ENCODE measurements around the gene ADD1. TPM values are rescaled to one million over a fixed set of nuclear protein-coding genes. Genes with fewer than 3 reads are reported as not detected.

Gene ADD1
- total and polyA plus RNA-seq, 4 donors: 62.2 to 142 (median 83.4) TPM

DNA sequence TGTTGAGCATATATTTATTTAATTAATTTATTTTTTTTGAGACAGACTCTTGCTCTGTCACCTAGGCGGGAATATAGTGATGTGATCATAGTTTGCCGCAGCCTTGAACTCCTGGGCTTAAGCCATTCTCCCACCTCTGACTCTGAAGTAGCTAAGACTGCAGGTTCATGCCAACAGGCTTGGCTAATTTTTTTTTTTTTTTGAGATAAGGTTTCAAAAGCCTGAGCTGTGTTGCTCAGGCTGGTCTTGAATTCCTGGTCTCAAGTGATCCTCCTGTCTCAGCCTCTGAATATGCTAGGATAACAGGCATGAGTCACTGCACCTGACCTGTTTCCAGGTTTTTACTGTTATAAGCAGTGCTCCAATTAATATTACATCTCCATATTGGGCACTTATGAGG lies 4.8 kb downstream of the ADD1 start:
- TF ChIP-seq RXRA (IDR thresholded peaks at IDR 0.05) (no peak), GABPA (IDR thresholded peaks at IDR 0.05 in 1 of 2, conservative IDR thresholded peaks at IDR 0.05 in 1 of 2) (no peak), HNF4G (IDR thresholded peaks at IDR 0.05) (no peak)
- Histone ChIP-seq H3K27me3 (ENCODE audit: control insufficient read depth in 4 of 4, insufficient read depth in 4 of 4, low read length in 3 of 4) (no peaks in the 10 kb centered on the region), H3K9me3 (ENCODE audit: control insufficient read depth in 4 of 4, low read length in 3 of 4) (no peaks in the 10 kb centered on the region), H3K36me3 (ENCODE audit: control insufficient read depth in 4 of 4, insufficient read depth in 3 of 4, low read depth in 1 of 4, low read length in 3 of 4) (no peaks in the 10 kb centered on the region), H3K4me3 (ENCODE audit: low read depth in 1 of 3, low read length in 3 of 3) (no peak overlapping the region), H3K4me1 (ENCODE audit: control insufficient read depth in 4 of 4, insufficient read depth in 4 of 4, low read length in 3 of 4) (peaks cover 2 to 35% (median 19%) of the 10 kb centered on the region in 4 donors), H3K9ac (ENCODE audit: low read depth in 1 of 2, low read length in 2 of 2) (no peak overlapping the region), H3K27ac (ENCODE audit: low read depth in 1 of 2, low read length in 2 of 2) (peak overlapping the region in 1 of 2 donors; percentile 9)
- WGBS: 80% methylated on average over 2 of the region's 2 CpGs
- DNase-seq (ENCODE audit: low spot score): no peak

DNA sequence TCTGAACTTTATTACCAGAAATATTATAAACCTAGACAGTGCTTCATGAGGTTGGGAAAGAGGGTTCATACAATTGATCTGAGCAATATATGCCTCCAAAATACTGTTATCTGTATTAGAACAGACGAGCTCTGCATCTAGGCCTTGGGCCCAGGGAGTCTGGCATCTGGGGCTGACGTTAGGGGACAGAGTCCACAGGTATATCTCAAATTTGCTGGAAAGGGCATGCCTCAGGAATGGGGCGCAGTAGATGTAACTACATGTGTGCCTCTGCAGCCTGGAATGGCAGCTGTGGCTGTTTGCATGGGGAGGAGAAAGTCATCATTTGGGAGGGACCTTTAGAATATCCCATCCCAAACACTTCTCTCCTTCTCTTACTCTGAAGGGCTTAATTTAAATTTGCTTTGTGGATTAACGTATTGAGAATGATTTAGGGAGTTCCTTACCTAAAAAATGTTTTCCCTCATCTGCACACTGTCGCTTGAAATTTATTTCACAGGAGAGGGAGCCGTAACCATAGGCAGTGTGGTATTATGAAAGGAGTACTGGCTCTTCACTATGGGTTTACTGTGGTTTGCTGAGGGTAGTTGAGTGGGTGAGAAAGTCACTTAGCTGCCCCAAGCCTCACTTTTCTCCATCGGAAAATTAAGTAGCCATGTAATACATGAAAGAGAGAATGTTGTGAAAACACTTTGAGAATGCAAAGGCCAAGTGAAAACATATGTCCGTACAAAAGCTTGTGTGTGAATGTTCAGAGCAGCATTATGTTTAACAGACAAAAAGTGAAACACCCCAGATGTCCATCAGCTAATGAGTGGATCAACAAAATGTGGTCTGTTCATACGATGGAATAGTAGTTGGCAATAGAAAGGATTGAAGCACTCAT lies 5.9 kb downstream of the ADD1 start:
- peak overlapping the region in 1 of 2 donors; percentile 6 for H3K27ac ChIP-seq (ENCODE audit: low read depth in 1 of 2, low read length in 2 of 2)
- 62% methylated on average over 9 of the region's 9 CpGs for WGBS

More for the DNA sequence above, 5.9 kb downstream of the ADD1 start:
- H3K4me3 ChIP-seq (ENCODE audit: low read depth in 1 of 3, low read length in 3 of 3): no peak overlapping the region
- no peaks in the 10 kb centered on the region for H3K9me3 ChIP-seq (ENCODE audit: control insufficient read depth in 4 of 4, low read length in 3 of 4)
- H3K36me3 ChIP-seq (ENCODE audit: control insufficient read depth in 4 of 4, insufficient read depth in 3 of 4, low read depth in 1 of 4, low read length in 3 of 4): peaks cover 0 to 6% (median 2%) of the 10 kb centered on the region in 4 donors
- no peak for DNase-seq (ENCODE audit: low spot score)
- peaks cover 2 to 35% (median 18%) of the 10 kb centered on the region in 4 donors for H3K4me1 ChIP-seq (ENCODE audit: control insufficient read depth in 4 of 4, insufficient read depth in 4 of 4, low read length in 3 of 4)
- H3K27me3 ChIP-seq (ENCODE audit: control insufficient read depth in 4 of 4, insufficient read depth in 4 of 4, low read length in 3 of 4): no peaks in the 10 kb centered on the region
- no peak overlapping the region for H3K9ac ChIP-seq (ENCODE audit: low read depth in 1 of 2, low read length in 2 of 2)
- peak; percentile 45 for TF ChIP-seq HNF4G (IDR thresholded peaks at IDR 0.05)
- peak; percentile 42 for TF ChIP-seq SP1 (IDR thresholded peaks at IDR 0.05)
- no peak for TF ChIP-seq YY1 (IDR thresholded peaks at IDR 0.05)
- peak; percentile 28 to 31 for TF ChIP-seq RXRA (IDR thresholded peaks at IDR 0.05)
- no peak for TF ChIP-seq EGR1 (IDR thresholded peaks at IDR 0.05; ENCODE audit: low read depth in 2 of 2)
- peak; percentile 77 to 78 for TF ChIP-seq HNF4A (conservative IDR thresholded peaks at IDR 0.05)
- TF ChIP-seq, protein P1, sequence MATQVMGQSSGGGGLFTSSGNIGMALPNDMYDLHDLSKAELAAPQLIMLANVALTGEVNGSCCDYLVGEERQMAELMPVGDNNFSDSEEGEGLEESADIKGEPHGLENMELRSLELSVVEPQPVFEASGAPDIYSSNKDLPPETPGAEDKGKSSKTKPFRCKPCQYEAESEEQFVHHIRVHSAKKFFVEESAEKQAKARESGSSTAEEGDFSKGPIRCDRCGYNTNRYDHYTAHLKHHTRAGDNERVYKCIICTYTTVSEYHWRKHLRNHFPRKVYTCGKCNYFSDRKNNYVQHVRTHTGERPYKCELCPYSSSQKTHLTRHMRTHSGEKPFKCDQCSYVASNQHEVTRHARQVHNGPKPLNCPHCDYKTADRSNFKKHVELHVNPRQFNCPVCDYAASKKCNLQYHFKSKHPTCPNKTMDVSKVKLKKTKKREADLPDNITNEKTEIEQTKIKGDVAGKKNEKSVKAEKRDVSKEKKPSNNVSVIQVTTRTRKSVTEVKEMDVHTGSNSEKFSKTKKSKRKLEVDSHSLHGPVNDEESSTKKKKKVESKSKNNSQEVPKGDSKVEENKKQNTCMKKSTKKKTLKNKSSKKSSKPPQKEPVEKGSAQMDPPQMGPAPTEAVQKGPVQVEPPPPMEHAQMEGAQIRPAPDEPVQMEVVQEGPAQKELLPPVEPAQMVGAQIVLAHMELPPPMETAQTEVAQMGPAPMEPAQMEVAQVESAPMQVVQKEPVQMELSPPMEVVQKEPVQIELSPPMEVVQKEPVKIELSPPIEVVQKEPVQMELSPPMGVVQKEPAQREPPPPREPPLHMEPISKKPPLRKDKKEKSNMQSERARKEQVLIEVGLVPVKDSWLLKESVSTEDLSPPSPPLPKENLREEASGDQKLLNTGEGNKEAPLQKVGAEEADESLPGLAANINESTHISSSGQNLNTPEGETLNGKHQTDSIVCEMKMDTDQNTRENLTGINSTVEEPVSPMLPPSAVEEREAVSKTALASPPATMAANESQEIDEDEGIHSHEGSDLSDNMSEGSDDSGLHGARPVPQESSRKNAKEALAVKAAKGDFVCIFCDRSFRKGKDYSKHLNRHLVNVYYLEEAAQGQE (IDR thresholded peaks at IDR 0.05): no peak
- no peak for TF ChIP-seq GABPA (IDR thresholded peaks at IDR 0.05 in 1 of 2, conservative IDR thresholded peaks at IDR 0.05 in 1 of 2)
- TF ChIP-seq FOXA2 (IDR thresholded peaks at IDR 0.05): no peak
- TF ChIP-seq RAD21 (IDR thresholded peaks at IDR 0.05): peak in 1 of 2 donors; percentile 25
- no peak for TF ChIP-seq NR2F2 (IDR thresholded peaks at IDR 0.05)
- TF ChIP-seq, protein P2, sequence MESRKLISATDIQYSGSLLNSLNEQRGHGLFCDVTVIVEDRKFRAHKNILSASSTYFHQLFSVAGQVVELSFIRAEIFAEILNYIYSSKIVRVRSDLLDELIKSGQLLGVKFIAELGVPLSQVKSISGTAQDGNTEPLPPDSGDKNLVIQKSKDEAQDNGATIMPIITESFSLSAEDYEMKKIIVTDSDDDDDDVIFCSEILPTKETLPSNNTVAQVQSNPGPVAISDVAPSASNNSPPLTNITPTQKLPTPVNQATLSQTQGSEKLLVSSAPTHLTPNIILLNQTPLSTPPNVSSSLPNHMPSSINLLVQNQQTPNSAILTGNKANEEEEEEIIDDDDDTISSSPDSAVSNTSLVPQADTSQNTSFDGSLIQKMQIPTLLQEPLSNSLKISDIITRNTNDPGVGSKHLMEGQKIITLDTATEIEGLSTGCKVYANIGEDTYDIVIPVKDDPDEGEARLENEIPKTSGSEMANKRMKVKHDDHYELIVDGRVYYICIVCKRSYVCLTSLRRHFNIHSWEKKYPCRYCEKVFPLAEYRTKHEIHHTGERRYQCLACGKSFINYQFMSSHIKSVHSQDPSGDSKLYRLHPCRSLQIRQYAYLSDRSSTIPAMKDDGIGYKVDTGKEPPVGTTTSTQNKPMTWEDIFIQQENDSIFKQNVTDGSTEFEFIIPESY (IDR thresholded peaks at IDR 0.05): no peak
- TF ChIP-seq, protein P3, sequence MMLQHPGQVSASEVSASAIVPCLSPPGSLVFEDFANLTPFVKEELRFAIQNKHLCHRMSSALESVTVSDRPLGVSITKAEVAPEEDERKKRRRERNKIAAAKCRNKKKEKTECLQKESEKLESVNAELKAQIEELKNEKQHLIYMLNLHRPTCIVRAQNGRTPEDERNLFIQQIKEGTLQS (IDR thresholded peaks at IDR 0.05): no peak
- TF ChIP-seq, protein P4, sequence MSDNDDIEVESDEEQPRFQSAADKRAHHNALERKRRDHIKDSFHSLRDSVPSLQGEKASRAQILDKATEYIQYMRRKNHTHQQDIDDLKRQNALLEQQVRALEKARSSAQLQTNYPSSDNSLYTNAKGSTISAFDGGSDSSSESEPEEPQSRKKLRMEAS (IDR thresholded peaks at IDR 0.05): no peak
- no peak for TF ChIP-seq FOXA1 (IDR thresholded peaks at IDR 0.05)
- TF ChIP-seq JUND (IDR thresholded peaks at IDR 0.05): no peak
